Natural killer cell treated with Interleukin-12 subunit alpha and Interleukin-12 subunit beta and Interleukin-15 and Interleukin-18, amount 100 ng/mL, for 72 hours (primary cell): ENCODE data around the gene PGAP1. TPM values are rescaled to one million over a fixed set of nuclear protein-coding genes. Genes with fewer than 3 reads are reported as not detected.
"Not testable (repeated sequence)": the region's sequence is repeated elsewhere in the genome, so short reads cannot be mapped to it uniquely, and the experiment has no call there.

Source experiments
- ATAC-seq, 2 donors: fragments of 150-1000 bp; cut with Tn5 transposase in 1 of 2; sonication (Bioruptor Pico), chemical (Tn5 transposase) in 1 of 2; 2 replicates each; pipeline ENCODE4 v1.10.0; 2021
- DNase-seq: peaks from one replicate; pipeline ENCODE4 v3.0.0; 2022; ENCODE audit warnings: low spot score
- H3K27ac Mint-ChIP-seq, 2 donors: 1 replicate in 1 of 2; 2 replicates in 1 of 2; pipeline ENCODE4 v1.8.0; 2022; ENCODE audit warnings: mixed read lengths in 2 of 2, mild to moderate bottlenecking in 1 of 2, moderate library complexity in 1 of 2
- H3K27me3 Mint-ChIP-seq, 2 donors: 1 replicate in 1 of 2; 2 replicates in 1 of 2; pipeline ENCODE4 v1.8.0; 2022; ENCODE audit warnings: mixed read lengths in 2 of 2
- H3K36me3 Mint-ChIP-seq: one replicate; pipeline ENCODE4 v1.8.0; 2022; ENCODE audit warnings: mixed read lengths
- H3K4me1 Mint-ChIP-seq, 2 donors: 1 replicate in 1 of 2; 2 replicates in 1 of 2; pipeline ENCODE4 v1.8.0; 2022; ENCODE audit warnings: low read depth in 2 of 2, mixed read lengths in 2 of 2, mild to moderate bottlenecking in 1 of 2
- H3K4me3 Mint-ChIP-seq: one replicate; pipeline ENCODE4 v1.8.0; 2022; ENCODE audit warnings: mixed read lengths
- H3K9me3 Mint-ChIP-seq: 2 replicates; pipeline ENCODE4 v1.8.0; 2022; ENCODE audit warnings: mixed read lengths
- total RNA-seq, 2 donors: library from RNA; stranded (reverse); gene quantifications; one replicate each; pipeline ENCODE4 v1.2.3, GENCODE V29; 2022

PGAP1 gene
- total RNA-seq, 2 donors from 2014 or later: 11.6 to 65.0 TPM

- no peak for ATAC-seq
- Mint-ChIP-seq H3K27ac (no peak overlapping the region), H3K4me3 (no peak overlapping the region), H3K9me3 (no peaks in the 10 kb centered on the region), H3K36me3 (no peaks in the 10 kb centered on the region), H3K4me1 (no peaks in the 10 kb centered on the region), H3K27me3 (peaks cover 0 to 5% of the 10 kb centered on the region in 2 donors)
- DNase-seq: no peak
Observed at GRCh38 chr2:196935432-196935831, 8.9 kb upstream of the PGAP1 start.

- H3K4me1 Mint-ChIP-seq: no peaks in the 10 kb centered on the region
- H3K4me3 Mint-ChIP-seq: no peak overlapping the region
- H3K9me3 Mint-ChIP-seq: no peaks in the 10 kb centered on the region
- no peaks in the 10 kb centered on the region for H3K36me3 Mint-ChIP-seq
- peaks cover 0 to 2% of the 10 kb centered on the region in 2 donors for H3K27me3 Mint-ChIP-seq
- H3K27ac Mint-ChIP-seq: no peak overlapping the region
- ATAC-seq: no peak
- no peak for DNase-seq
Observed at GRCh38 chr2:196934672-196935071, 8.2 kb upstream of the PGAP1 start.

DNA sequence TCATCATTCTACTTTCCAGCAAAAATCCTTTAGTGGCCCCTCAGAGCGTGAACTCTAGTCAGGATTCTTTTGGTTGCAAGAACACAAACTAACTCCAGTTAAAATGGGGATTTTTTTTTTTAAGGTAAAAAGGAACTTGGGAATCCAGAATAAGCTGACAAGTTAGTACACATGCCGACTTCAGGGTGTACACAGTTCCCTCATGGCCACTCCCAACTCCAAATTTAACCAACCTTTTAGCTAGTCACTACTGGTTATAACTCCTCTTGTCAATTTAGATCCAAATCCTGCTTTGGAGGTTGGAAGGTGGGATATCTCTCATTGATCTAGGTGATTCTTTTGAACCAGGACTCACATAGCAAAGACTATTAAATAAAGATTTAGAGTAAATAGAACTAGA, 5.0 kb upstream of the PGAP1 start:
- DNase-seq (no peak), ATAC-seq (no peak)
- Mint-ChIP-seq H3K4me3 (no peak overlapping the region), H3K27me3 (peaks cover 0 to 2% of the 10 kb centered on the region in 2 donors), H3K36me3 (peaks cover 6% of the 10 kb centered on the region), H3K9me3 (no peaks in the 10 kb centered on the region), H3K4me1 (peaks cover 9 to 12% of the 10 kb centered on the region in 2 donors), H3K27ac (no peak overlapping the region)

- peaks cover 23 to 40% of the 10 kb centered on the region in 2 donors for H3K4me1 Mint-ChIP-seq
- peak overlapping the region; percentile 84 to 87 for H3K27ac Mint-ChIP-seq
- peak overlapping the region; percentile 96 for H3K4me3 Mint-ChIP-seq
- peaks cover 14% of the 10 kb centered on the region for H3K36me3 Mint-ChIP-seq
- H3K9me3 Mint-ChIP-seq: no peaks in the 10 kb centered on the region
- DNase-seq (no peak), ATAC-seq (peak; percentile 41 to 72)
- H3K27me3 Mint-ChIP-seq: peaks cover 0 to 3% of the 10 kb centered on the region in 2 donors
Observed at GRCh38 chr2:196927376-196928225, 1.1 kb upstream of the PGAP1 start.

DNA sequence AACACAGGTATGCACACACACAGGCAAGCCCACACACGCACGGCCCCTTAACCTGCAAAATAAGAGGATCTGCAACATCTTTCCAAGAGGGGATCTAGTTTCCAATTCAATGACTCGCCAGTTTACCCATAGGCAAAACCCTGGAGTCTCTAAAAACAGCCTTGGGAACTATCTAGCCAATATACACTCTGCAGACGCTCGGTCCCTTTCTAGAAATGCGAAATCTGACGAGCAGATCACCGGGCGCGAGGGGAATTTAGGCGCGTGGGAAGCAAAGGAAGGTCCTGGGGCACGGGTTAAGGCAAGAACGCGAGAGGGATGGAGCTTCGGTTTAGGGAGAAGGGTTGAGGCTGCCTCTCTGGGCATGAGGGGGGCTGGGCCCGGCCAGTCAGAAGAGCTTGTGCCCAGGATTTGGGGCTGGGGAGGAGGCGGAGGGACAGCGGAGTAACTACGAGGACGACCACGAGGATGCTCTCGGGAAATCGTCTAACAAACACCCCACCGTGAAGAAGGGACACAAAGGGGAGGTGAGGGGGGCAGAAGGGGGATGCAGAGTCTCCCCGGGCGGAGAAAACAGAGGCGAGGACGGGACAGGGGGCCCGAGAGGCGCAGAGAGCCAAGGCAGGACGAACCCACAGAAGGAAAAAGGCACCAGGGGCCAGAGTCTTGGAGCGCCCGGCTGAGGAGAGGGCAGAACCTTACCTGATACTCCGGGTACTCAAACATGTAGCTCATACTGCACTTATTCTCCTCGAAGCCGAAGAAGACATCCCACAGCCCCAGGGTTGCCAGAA, 542 bp downstream of the PGAP1 start:
- peak overlapping the region; percentile 84 to 87 for H3K27ac Mint-ChIP-seq
- H3K36me3 Mint-ChIP-seq: peaks cover 14% of the 10 kb centered on the region
- peaks cover 0 to 3% of the 10 kb centered on the region in 2 donors for H3K27me3 Mint-ChIP-seq
- ATAC-seq (peak in 1 of 2 donors; percentile 22), DNase-seq (no peak)
- peaks cover 23 to 40% of the 10 kb centered on the region in 2 donors for H3K4me1 Mint-ChIP-seq
- H3K9me3 Mint-ChIP-seq: no peaks in the 10 kb centered on the region
- H3K4me3 Mint-ChIP-seq: peak overlapping the region; percentile 96

DNA sequence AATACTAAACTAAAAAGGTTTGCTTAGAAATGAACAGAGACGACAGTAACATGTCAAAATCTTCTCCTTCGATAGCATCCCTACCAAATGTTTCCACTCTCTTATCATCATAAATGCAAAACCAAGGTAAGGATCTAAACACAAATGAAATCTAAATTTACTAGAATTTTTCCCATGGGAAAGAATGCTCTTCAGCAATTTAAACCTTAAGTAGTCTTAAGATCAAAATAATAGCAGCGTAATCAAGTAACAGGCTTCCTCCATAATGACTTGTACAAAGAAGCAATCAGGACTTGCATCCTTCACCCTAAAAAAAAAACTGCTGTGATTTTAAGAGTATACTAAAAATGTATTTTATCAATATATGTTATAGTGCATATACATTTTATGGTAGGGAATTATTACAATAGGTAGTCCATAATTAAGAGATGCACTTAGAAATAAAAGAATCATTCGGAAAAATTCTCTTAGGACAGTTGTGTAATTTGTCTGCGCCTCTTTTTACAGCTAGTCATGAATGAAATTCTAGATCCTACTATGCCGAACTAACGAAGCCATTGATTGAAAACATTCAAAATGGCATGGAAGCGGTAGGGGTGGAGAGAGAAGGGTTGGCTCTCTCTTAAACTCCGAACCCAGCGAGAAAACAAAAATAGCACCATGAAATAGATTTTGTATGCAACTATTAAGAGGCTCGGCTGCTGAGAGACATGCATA, 1.3 kb downstream of the PGAP1 start:
- peak overlapping the region; percentile 96 for H3K4me3 Mint-ChIP-seq
- H3K4me1 Mint-ChIP-seq: peaks cover 23 to 40% of the 10 kb centered on the region in 2 donors
- H3K9me3 Mint-ChIP-seq: no peaks in the 10 kb centered on the region
- peaks cover 0 to 3% of the 10 kb centered on the region in 2 donors for H3K27me3 Mint-ChIP-seq
- no peak for ATAC-seq
- no peak for DNase-seq
- H3K36me3 Mint-ChIP-seq: peaks cover 14% of the 10 kb centered on the region
- peak overlapping the region; percentile 84 to 87 for H3K27ac Mint-ChIP-seq

DNA sequence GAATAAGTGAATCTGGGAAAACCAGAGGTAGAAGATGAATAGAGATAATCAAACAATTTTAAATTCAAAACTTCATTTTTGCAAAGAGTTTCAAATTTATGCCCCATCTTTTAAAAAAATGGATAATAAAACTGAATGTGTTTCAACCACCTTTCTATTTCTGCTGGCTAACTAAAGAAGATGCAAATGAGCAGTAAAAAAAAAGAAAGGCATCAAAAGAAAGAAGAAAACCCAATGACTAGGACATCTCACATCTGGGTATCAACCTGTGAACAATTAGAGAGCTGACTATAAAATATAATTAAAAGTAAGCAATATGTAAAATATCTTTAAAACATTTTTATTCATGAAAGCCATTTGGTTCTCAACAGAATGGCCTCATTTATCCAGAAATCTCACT, 2.5 kb downstream of the PGAP1 start:
- ATAC-seq: no peak
- H3K27me3 Mint-ChIP-seq: peaks cover 0 to 3% of the 10 kb centered on the region in 2 donors
- H3K4me3 Mint-ChIP-seq: peak overlapping the region; percentile 96
- peaks cover 23 to 48% of the 10 kb centered on the region in 2 donors for H3K4me1 Mint-ChIP-seq
- no peak for DNase-seq
- peaks cover 22% of the 10 kb centered on the region for H3K36me3 Mint-ChIP-seq
- H3K27ac Mint-ChIP-seq: no peak overlapping the region
- H3K9me3 Mint-ChIP-seq: no peaks in the 10 kb centered on the region

DNA sequence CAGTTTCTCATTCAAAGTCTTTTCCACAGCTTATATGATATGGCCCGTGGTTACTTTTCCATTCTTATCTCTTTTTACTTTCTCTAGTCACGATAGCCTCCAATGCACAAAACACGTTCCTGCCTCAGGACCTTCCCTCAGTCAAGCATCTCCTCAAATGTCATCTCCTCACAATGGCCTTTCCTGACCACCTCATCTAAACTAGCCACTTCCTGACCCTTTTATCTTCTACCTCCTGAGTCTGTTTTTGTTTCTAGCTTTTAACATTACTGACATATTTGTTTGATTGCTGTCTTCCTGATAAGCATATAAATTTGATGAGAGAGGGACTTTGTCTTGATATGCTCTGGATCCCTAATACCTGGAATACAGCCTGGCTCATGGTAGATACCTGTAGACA, 7.6 kb downstream of the PGAP1 start:
- Mint-ChIP-seq H3K27ac (no peak overlapping the region), H3K4me1 (peaks cover 10 to 45% of the 10 kb centered on the region in 2 donors), H3K9me3 (no peaks in the 10 kb centered on the region), H3K27me3 (no peaks in the 10 kb centered on the region), H3K4me3 (no peak overlapping the region), H3K36me3 (peaks cover 42% of the 10 kb centered on the region)
- DNase-seq: no peak
- no peak for ATAC-seq

DNA sequence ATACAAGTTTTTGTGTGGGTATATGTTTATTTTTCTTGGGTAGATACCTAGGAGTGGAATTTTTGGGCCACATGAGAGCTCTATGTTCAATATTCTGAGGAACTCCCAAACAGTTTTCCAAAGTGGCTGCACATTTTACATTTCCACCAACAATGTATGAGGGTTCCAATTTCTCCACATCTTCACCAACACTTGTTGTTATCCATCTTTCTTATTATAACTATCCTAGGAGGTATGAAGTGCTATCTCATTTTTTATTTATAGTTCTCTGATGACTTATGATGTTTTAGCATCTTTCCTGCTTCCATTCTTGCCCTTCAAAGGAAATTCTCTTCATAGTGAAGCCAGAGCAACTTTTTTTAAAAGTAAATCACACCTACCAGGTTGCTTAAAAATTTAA, 8.7 kb downstream of the PGAP1 start:
- DNase-seq: no peak
- peaks cover 46% of the 10 kb centered on the region for H3K36me3 Mint-ChIP-seq
- no peaks in the 10 kb centered on the region for H3K27me3 Mint-ChIP-seq
- no peak overlapping the region for H3K4me3 Mint-ChIP-seq
- no peak for ATAC-seq
- no peak overlapping the region for H3K27ac Mint-ChIP-seq
- peaks cover 10 to 38% of the 10 kb centered on the region in 2 donors for H3K4me1 Mint-ChIP-seq
- H3K9me3 Mint-ChIP-seq: no peaks in the 10 kb centered on the region

GRCh38 chr2:196915507-196916189, 10.9 kb downstream of the PGAP1 start:
- H3K27me3 Mint-ChIP-seq: no peaks in the 10 kb centered on the region
- peak in 1 of 2 donors; percentile 74 for ATAC-seq
- DNase-seq: no peak
- peaks cover 46% of the 10 kb centered on the region for H3K36me3 Mint-ChIP-seq
- no peaks in the 10 kb centered on the region for H3K9me3 Mint-ChIP-seq
- H3K4me3 Mint-ChIP-seq: peak overlapping the region; percentile 70
- H3K27ac Mint-ChIP-seq: peak overlapping the region; percentile 81 to 82
- peaks cover 10 to 36% of the 10 kb centered on the region in 2 donors for H3K4me1 Mint-ChIP-seq

DNA sequence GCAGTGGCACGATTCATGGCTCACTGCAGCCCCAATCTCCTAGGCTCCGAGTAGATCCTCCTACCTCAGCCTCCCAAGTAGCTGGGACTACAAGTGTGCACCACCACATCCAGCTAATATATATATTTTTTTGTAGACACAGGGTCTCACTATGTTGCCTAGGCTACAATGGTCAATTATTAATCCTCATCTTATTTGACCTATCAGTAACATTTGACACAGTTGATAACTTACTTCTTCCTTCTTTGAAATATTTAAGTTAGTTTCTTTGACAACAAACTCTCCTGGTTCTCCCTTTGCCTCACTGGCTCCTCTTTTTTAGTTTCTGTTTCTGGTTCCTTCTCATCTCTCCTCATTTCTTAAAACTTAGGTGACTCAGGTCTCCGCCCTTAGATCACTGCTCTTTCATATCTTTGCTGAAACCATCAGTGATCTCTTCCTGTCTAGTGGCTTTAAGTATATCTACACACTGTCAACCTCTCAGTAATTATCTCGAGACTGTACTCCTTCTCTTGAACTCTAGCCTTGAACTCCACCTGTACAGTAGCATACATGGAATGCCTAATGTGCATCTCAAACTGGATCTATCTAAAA, 11.5 kb downstream of the PGAP1 start:
- no peaks in the 10 kb centered on the region for H3K27me3 Mint-ChIP-seq
- H3K36me3 Mint-ChIP-seq: peaks cover 46% of the 10 kb centered on the region
- H3K27ac Mint-ChIP-seq: peak overlapping the region; percentile 81 to 82
- no peaks in the 10 kb centered on the region for H3K9me3 Mint-ChIP-seq
- DNase-seq (no peak), ATAC-seq (peak; percentile 87 to 98)
- H3K4me3 Mint-ChIP-seq: peak overlapping the region; percentile 70
- peaks cover 10 to 36% of the 10 kb centered on the region in 2 donors for H3K4me1 Mint-ChIP-seq

DNA sequence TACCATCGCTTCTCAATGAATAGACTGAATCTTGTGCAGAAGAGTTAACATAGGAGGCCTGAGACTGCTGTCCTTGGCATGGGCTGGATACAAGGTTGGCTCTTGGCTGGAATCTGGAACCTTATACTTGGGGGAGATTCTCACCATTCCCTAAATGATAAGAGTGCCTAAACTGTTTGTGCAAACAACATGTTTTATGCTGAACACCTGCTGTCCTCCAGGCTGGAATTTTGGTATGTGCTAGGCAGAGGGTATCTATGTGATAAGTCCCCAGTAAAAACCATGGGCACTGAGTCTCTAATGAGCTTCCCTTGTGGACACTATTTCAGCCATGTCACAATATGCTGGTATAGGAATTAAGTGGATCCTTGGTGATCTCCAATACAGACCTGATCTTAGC, 12.8 kb downstream of the PGAP1 start:
- Mint-ChIP-seq H3K36me3 (peaks cover 34% of the 10 kb centered on the region), H3K4me3 (no peak overlapping the region), H3K9me3 (no peaks in the 10 kb centered on the region), H3K4me1 (peaks cover 10 to 25% of the 10 kb centered on the region in 2 donors), H3K27me3 (no peaks in the 10 kb centered on the region), H3K27ac (peak overlapping the region; percentile 81 to 82)
- no peak for DNase-seq
- no peak for ATAC-seq

- H3K27ac Mint-ChIP-seq, H3K4me3 Mint-ChIP-seq, H3K9me3 Mint-ChIP-seq, ATAC-seq, DNase-seq, H3K27me3 Mint-ChIP-seq, H3K36me3 Mint-ChIP-seq, H3K4me1 Mint-ChIP-seq: not testable (repeated sequence)
Observed at GRCh38 chr2:196905365-196905764, 21.1 kb downstream of the PGAP1 start.
